ENCODE results near the gene DHRS7B. TPM values are rescaled to one million over a fixed set of nuclear protein-coding genes. Genes with fewer than 3 reads are reported as not detected.

The DHRS7B gene
- total and polyA plus RNA-seq, 9 of the 15 experiments (the other 6 are each of a cell fraction or from before 2014, with no cell fraction given), result 8.0 to 30.7 (median 14.8) TPM

- TF ChIP-seq ELK3 (CRISPR knock-in tag; IDR thresholded peaks at IDR 0.05), result no peak
- TF ChIP-seq BRD4 (IDR thresholded peaks at IDR 0.05), result no peak
- no peak for TF ChIP-seq CSDE1 (IDR thresholded peaks at IDR 0.05)
- TF ChIP-seq GATAD2A (IDR thresholded peaks at IDR 0.05), result no peak
- TF ChIP-seq HDAC1 (IDR thresholded peaks at IDR 0.05), result no peak
- no peak for TF ChIP-seq SLC30A9 (CRISPR knock-in tag; IDR thresholded peaks at IDR 0.05)
Measured at GRCh38 chr17:21176773-21177395, 50.1 kb downstream of the DHRS7B start (continued).

GRCh38 chr17:21177401-21177800 is 50.6 kb downstream of the DHRS7B start:
- POLR2A ChIA-PET, result interaction anchor here (1.3 kb wide), 1 partner anchor 17 kb away, joined by 5 read pairs; no protein-coding TSS in a partner anchor
- intact Hi-C loops (cut with micrococcal nuclease), result no loop called here
- no TSS peak for BruUV-seq (replicated peaks)
- no peaks in the 10 kb centered on the region for H3K79me2 ChIP-seq (ENCODE audit: control insufficient read depth, insufficient read depth, low read length)
- no peaks in the 10 kb centered on the region for H4K20me1 ChIP-seq (replicated peaks; ENCODE audit: control insufficient read depth, insufficient read depth, low read length)
- CTCF ChIA-PET (ENCODE audit: low intra/inter-chr PET ratio), result no interaction called here
- FAIRE-seq, result no peak
- H3K27ac ChIP-seq (ENCODE audit: extremely low read depth, low read depth, low read length), result no peak overlapping the region
- no peaks in the 10 kb centered on the region for H3K27me3 ChIP-seq (ENCODE audit: control insufficient read depth in 2 of 2, insufficient read depth in 2 of 2, low read length in 2 of 2)
- H3K4me1 ChIP-seq (replicated peaks in 1 of 2; ENCODE audit: control insufficient read depth in 2 of 2, insufficient read depth in 2 of 2, low read length in 2 of 2), result no peaks in the 10 kb centered on the region; a peak in 1 of 5 replicates
- WGBS (ENCODE audit: insufficient coverage, low coverage, missing lambda C conversion rate), result 71% methylated on average over 6 of the region's 8 CpGs
- H3K36me3 ChIP-seq (ENCODE audit: control insufficient read depth, insufficient read depth, low read length), result peaks cover 14% of the 10 kb centered on the region; the same call in 2 of the 3 replicates
- no peak overlapping the region for H3K9ac ChIP-seq (ENCODE audit: insufficient read depth in 1 of 2, low read depth in 2 of 2, low read length in 2 of 2)
- H2AFZ ChIP-seq (ENCODE audit: low read depth, low read length), result no peak overlapping the region
- H3K4me3 ChIP-seq, result no peak overlapping the region
- no peaks in the 10 kb centered on the region for H3K9me3 ChIP-seq (replicated peaks; ENCODE audit: control insufficient read depth, insufficient read depth, low read depth, low read length)
- no peak for ATAC-seq
- TF ChIP-seq ZBED1 (IDR thresholded peaks at IDR 0.05) (no peak), KLF10 (CRISPR knock-in tag; IDR thresholded peaks at IDR 0.05) (no peak)
- H3K4me2 ChIP-seq (ENCODE audit: insufficient read depth, low read length), result no peak overlapping the region
- DNase-seq (ENCODE audit: extremely low read depth in 1 of 4, low spot score in 3 of 4), result no peak
- in situ Hi-C loops (cut with MboI), result no loop called here
- no peaks in the 10 kb centered on the region for H3K9me1 ChIP-seq (ENCODE audit: control insufficient read depth, insufficient read depth, low read length)
